Measurements from ENCODE around the gene ATAD3A. TPM values are rescaled to one million over a fixed set of nuclear protein-coding genes. Genes with fewer than 3 reads are reported as not detected.

The ATAD3A gene
- total RNA-seq, 1 experiment from 2014 or later = 57.5 TPM

DNA sequence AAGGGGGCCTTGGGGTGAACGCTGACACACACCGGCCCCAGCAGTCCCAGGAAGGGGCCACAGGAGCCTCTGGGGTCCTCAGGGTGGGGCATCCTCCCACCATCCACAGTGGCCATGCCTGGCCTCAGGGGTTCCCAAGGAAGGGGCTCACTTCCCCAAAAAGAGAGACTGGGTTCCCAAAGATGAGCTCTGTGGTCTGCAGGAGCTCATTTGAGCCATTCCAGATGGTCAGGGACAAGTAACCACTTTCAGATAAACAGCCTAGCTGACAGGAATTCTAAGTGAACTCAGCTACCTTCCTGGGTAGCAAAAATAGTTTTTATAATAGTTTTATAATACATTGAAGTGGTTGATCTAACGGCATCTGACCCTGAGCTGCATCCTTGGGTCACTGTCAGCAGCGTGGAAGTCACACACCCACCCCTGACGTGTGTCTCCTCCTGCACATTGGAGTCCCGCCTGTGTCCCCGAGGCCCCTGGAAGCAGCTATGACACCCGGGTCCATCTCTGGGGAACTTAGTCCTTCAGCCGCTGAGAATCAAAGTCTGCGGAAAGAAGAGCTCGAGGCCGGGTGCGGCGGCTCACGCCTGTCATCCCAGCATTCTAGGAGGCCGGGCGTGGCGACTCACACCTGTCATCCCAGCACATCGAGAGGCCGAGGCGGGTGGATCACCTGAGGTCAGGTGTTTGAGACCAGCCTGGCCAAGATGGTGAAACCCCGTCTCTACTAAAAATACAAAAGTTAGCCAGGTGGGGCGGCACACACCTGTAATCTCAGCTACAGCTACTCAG lies 34.2 kb downstream of the ATAD3A start:
- BruUV-seq (replicated peaks) = no TSS peak
- no peaks in the 10 kb centered on the region for H3K9me3 ChIP-seq (ENCODE audit: control insufficient read depth, insufficient read depth, low read depth, low read length)
- DNase-seq (ENCODE audit: low read depth, low spot score) (no peak), ATAC-seq (no peak)
- H3K36me3 ChIP-seq (ENCODE audit: control insufficient read depth, insufficient read depth, low read length) = no peaks in the 10 kb centered on the region; the same call in none of the 2 replicates
- ChIA-PET POLR2A (no interaction called here), CTCF (no interaction called here)
- TF ChIP-seq SIN3A (IDR thresholded peaks at IDR 0.05; ENCODE audit: borderline replicate concordance, insufficient read depth, low read depth, low read length) = no peak
- no peak for TF ChIP-seq TCF7L2 (IDR thresholded peaks at IDR 0.05; ENCODE audit: low read depth, low read length)
- TF ChIP-seq CTCF (IDR thresholded peaks at IDR 0.05) = no peak
- TF ChIP-seq, protein P1, sequence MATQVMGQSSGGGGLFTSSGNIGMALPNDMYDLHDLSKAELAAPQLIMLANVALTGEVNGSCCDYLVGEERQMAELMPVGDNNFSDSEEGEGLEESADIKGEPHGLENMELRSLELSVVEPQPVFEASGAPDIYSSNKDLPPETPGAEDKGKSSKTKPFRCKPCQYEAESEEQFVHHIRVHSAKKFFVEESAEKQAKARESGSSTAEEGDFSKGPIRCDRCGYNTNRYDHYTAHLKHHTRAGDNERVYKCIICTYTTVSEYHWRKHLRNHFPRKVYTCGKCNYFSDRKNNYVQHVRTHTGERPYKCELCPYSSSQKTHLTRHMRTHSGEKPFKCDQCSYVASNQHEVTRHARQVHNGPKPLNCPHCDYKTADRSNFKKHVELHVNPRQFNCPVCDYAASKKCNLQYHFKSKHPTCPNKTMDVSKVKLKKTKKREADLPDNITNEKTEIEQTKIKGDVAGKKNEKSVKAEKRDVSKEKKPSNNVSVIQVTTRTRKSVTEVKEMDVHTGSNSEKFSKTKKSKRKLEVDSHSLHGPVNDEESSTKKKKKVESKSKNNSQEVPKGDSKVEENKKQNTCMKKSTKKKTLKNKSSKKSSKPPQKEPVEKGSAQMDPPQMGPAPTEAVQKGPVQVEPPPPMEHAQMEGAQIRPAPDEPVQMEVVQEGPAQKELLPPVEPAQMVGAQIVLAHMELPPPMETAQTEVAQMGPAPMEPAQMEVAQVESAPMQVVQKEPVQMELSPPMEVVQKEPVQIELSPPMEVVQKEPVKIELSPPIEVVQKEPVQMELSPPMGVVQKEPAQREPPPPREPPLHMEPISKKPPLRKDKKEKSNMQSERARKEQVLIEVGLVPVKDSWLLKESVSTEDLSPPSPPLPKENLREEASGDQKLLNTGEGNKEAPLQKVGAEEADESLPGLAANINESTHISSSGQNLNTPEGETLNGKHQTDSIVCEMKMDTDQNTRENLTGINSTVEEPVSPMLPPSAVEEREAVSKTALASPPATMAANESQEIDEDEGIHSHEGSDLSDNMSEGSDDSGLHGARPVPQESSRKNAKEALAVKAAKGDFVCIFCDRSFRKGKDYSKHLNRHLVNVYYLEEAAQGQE (IDR thresholded peaks at IDR 0.05; ENCODE audit: insufficient read depth in 1 of 2, low read depth in 2 of 2, low read length in 1 of 2) = no peak
- TF ChIP-seq POLR2AphosphoS5 (IDR thresholded peaks at IDR 0.05; ENCODE audit: low read depth, low read length) = no peak
- H3K4me3 ChIP-seq (ENCODE audit: low read depth in 2 of 2, low read length in 2 of 2) = no peak overlapping the region
- in situ Hi-C loops (cut with HindIII; ENCODE audit: low pct_unique_long_range_greater_than_20kb, low sequenced_read_pairs) = no loop called here
- H3K27me3 ChIP-seq (ENCODE audit: control insufficient read depth, insufficient read depth, low read length) = no peaks in the 10 kb centered on the region
- intact Hi-C loops (cut with micrococcal nuclease; ENCODE audit: unreplicated experiment) = no loop called here
- H3K27ac ChIP-seq (ENCODE audit: low read length) = no peak overlapping the region
- 0 out of 2 replicates have a peak, but pooled peaks cover under 1% of the 10 kb centered on the region for H3K4me1 ChIP-seq (ENCODE audit: control insufficient read depth, insufficient read depth, low read length)

DNA sequence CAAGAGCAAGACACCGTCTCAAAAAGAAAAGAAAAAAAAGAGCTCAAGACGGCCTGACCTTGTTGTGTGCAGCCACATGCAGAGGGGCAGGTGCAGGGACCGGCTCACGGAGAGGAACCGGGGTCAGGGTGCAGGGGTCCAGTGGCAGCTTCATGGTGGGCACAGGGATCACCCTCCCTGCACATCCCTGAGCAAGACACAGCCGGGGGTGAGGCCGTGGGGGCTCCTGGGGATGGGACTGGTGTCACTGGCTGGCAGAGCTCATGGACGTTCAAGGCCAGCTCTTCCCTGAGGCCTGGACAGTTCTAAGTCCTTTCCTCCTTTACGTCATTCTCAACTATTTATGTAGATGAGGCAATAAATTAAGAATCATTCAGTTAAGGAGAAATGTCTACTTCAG lies 35.0 kb downstream of the ATAD3A start:
- ATAC-seq = no peak
- no TSS peak for BruUV-seq (replicated peaks)
- H3K27ac ChIP-seq (ENCODE audit: low read length) = no peak overlapping the region
- DNase-seq (ENCODE audit: low read depth, low spot score) = no peak
- ChIA-PET CTCF (no interaction called here), POLR2A (no interaction called here)
- H3K4me1 ChIP-seq (ENCODE audit: control insufficient read depth, insufficient read depth, low read length) = peaks cover 4% of the 10 kb centered on the region; the same call in 1 of the 2 replicates
- no peaks in the 10 kb centered on the region for H3K9me3 ChIP-seq (ENCODE audit: control insufficient read depth, insufficient read depth, low read depth, low read length)
- in situ Hi-C loops (cut with HindIII; ENCODE audit: low pct_unique_long_range_greater_than_20kb, low sequenced_read_pairs) (no loop called here), intact Hi-C loops (cut with micrococcal nuclease; ENCODE audit: unreplicated experiment) (no loop called here)
- TF ChIP-seq CTCF (IDR thresholded peaks at IDR 0.05) = no peak
- TF ChIP-seq TCF7L2 (IDR thresholded peaks at IDR 0.05; ENCODE audit: low read depth, low read length) = no peak
- no peak for TF ChIP-seq SIN3A (IDR thresholded peaks at IDR 0.05; ENCODE audit: borderline replicate concordance, insufficient read depth, low read depth, low read length)
- TF ChIP-seq, protein P1 (IDR thresholded peaks at IDR 0.05; ENCODE audit: insufficient read depth in 1 of 2, low read depth in 2 of 2, low read length in 1 of 2) = no peak
- TF ChIP-seq POLR2AphosphoS5 (IDR thresholded peaks at IDR 0.05; ENCODE audit: low read depth, low read length) = no peak
- H3K27me3 ChIP-seq (ENCODE audit: control insufficient read depth, insufficient read depth, low read length) = no peaks in the 10 kb centered on the region
- H3K36me3 ChIP-seq (ENCODE audit: control insufficient read depth, insufficient read depth, low read length) = no peaks in the 10 kb centered on the region; the same call in none of the 2 replicates
- H3K4me3 ChIP-seq (ENCODE audit: low read depth in 2 of 2, low read length in 2 of 2) = no peak overlapping the region
